Muscle layer of duodenum (tissue), 2 donors: ENCODE results near the gene SLC2A9.
"Not testable (repeated sequence)": the region's sequence is repeated elsewhere in the genome, so short reads cannot be mapped to it uniquely, and the experiment has no call there.

Source experiments
- H3K27ac ChIP-seq: one replicate; pipeline ENCODE4 v1.7.0; 2013; ENCODE audit warnings: mild to moderate bottlenecking, low read length
- H3K27me3 ChIP-seq: one replicate; pipeline ENCODE4 v1.7.0; 2013; ENCODE audit warnings: low read depth, mild to moderate bottlenecking, control low read depth, low read length
- H3K36me3 ChIP-seq, 2 donors: one replicate each; pipeline ENCODE4 v1.7.0; 2013; ENCODE audit warnings: low read length in 2 of 2, control low read depth in 1 of 2, mild to moderate bottlenecking in 1 of 2; ENCODE audit not compliant: insufficient read depth in 2 of 2, control insufficient read depth in 1 of 2
- H3K4me1 ChIP-seq, 2 donors: one replicate each; pipeline ENCODE4 v1.7.0; 2013; ENCODE audit warnings: low read length in 2 of 2, mild to moderate bottlenecking in 2 of 2, control low read depth in 1 of 2, moderate library complexity in 1 of 2; ENCODE audit not compliant: insufficient read depth in 2 of 2, control insufficient read depth in 1 of 2
- H3K4me3 ChIP-seq, 2 donors: one replicate each; pipeline ENCODE4 v1.7.0; 2013; ENCODE audit warnings: low read length in 2 of 2, low read depth in 1 of 2, mild to moderate bottlenecking in 1 of 2
- H3K9me3 ChIP-seq, 2 donors: one replicate each; pipeline ENCODE4 v1.7.0; 2013; ENCODE audit warnings: low read length in 2 of 2, control low read depth in 1 of 2, mild to moderate bottlenecking in 1 of 2; ENCODE audit not compliant: control insufficient read depth in 1 of 2
- donor health status: healthy.

Gene SLC2A9

GRCh38 chr4:9989918-9990635 is 31.2 kb downstream of the SLC2A9 start:
- Histone ChIP-seq H3K36me3 (peaks cover 0 to 6% of the 10 kb centered on the region in 2 donors), H3K27me3 (no peaks in the 10 kb centered on the region), H3K9me3 (no peaks in the 10 kb centered on the region), H3K4me3 (no peak overlapping the region), H3K4me1 (peaks cover 0 to 4% of the 10 kb centered on the region in 2 donors), H3K27ac (no peak overlapping the region)

GRCh38 chr4:9988933-9989332 is 32.4 kb downstream of the SLC2A9 start:
- no peaks in the 10 kb centered on the region for H3K27me3 ChIP-seq
- H3K4me1 ChIP-seq: peaks cover 0 to 4% of the 10 kb centered on the region in 2 donors
- H3K27ac ChIP-seq: no peak overlapping the region
- no peak overlapping the region for H3K4me3 ChIP-seq
- peaks cover 0 to 6% of the 10 kb centered on the region in 2 donors for H3K36me3 ChIP-seq
- no peaks in the 10 kb centered on the region for H3K9me3 ChIP-seq

GRCh38 chr4:9988363-9988749 is 32.9 kb downstream of the SLC2A9 start:
- H3K9me3 ChIP-seq: no peaks in the 10 kb centered on the region

GRCh38 chr4:9987749-9988362 is 33.4 kb downstream of the SLC2A9 start:
- Histone ChIP-seq H3K4me1 (peaks cover 0 to 4% of the 10 kb centered on the region in 2 donors), H3K9me3 (no peaks in the 10 kb centered on the region), H3K27me3 (no peaks in the 10 kb centered on the region), H3K27ac (no peak overlapping the region), H3K36me3 (peaks cover 0 to 1% of the 10 kb centered on the region in 2 donors), H3K4me3 (no peak overlapping the region)

More at GRCh38 chr4:9988363-9988749, 32.9 kb downstream of the SLC2A9 start:
- Histone ChIP-seq H3K4me3 (no peak overlapping the region), H3K4me1 (peaks cover 0 to 4% of the 10 kb centered on the region in 2 donors), H3K36me3 (peaks cover 0 to 6% of the 10 kb centered on the region in 2 donors), H3K27ac (no peak overlapping the region), H3K27me3 (no peaks in the 10 kb centered on the region)

- peaks cover 0 to 3% of the 10 kb centered on the region in 2 donors for H3K36me3 ChIP-seq
- no peak overlapping the region for H3K27ac ChIP-seq
- no peaks in the 10 kb centered on the region for H3K27me3 ChIP-seq
- H3K9me3 ChIP-seq: no peaks in the 10 kb centered on the region
- H3K4me1 ChIP-seq: peaks cover 0 to 4% of the 10 kb centered on the region in 2 donors
- no peak overlapping the region for H3K4me3 ChIP-seq
These were observed 36.7 kb downstream of the SLC2A9 start for GRCh38 chr4:9984621-9985020.

- H3K4me3 ChIP-seq: no peak overlapping the region
- no peaks in the 10 kb centered on the region for H3K4me1 ChIP-seq
- H3K27me3 ChIP-seq: no peaks in the 10 kb centered on the region
- H3K36me3 ChIP-seq: peaks cover 0 to 3% of the 10 kb centered on the region in 2 donors
- H3K27ac ChIP-seq: no peak overlapping the region
- no peaks in the 10 kb centered on the region for H3K9me3 ChIP-seq
These were observed 38.1 kb downstream of the SLC2A9 start for GRCh38 chr4:9983211-9983610.

GRCh38 chr4:9981899-9982298 is 39.4 kb downstream of the SLC2A9 start:
- H3K36me3 ChIP-seq, H3K4me1 ChIP-seq, H3K27ac ChIP-seq: not testable (repeated sequence)

GRCh38 chr4:9980898-9981297 is 40.4 kb downstream of the SLC2A9 start:
- Histone ChIP-seq H3K27me3 (no peaks in the 10 kb centered on the region), H3K36me3 (peaks cover under 1 to 3% of the 10 kb centered on the region in 2 donors), H3K4me3 (no peak overlapping the region), H3K9me3 (no peaks in the 10 kb centered on the region), H3K27ac (no peak overlapping the region), H3K4me1 (no peaks in the 10 kb centered on the region)

More at GRCh38 chr4:9981899-9982298, 39.4 kb downstream of the SLC2A9 start:
- not testable (repeated sequence) for H3K4me3 ChIP-seq, H3K27me3 ChIP-seq, H3K9me3 ChIP-seq

GRCh38 chr4:9979101-9979701 is 42.1 kb downstream of the SLC2A9 start:
- Histone ChIP-seq H3K27ac (no peak overlapping the region), H3K27me3 (no peaks in the 10 kb centered on the region), H3K9me3 (no peaks in the 10 kb centered on the region), H3K4me1 (no peaks in the 10 kb centered on the region), H3K4me3 (no peak overlapping the region), H3K36me3 (peaks cover 3 to 5% of the 10 kb centered on the region in 2 donors)

GRCh38 chr4:9977518-9978031 is 43.7 kb downstream of the SLC2A9 start:
- Histone ChIP-seq H3K27me3 (no peaks in the 10 kb centered on the region), H3K4me1 (no peaks in the 10 kb centered on the region), H3K4me3 (no peak overlapping the region), H3K27ac (no peak overlapping the region), H3K9me3 (peaks cover 0 to 2% of the 10 kb centered on the region in 2 donors), H3K36me3 (peaks cover 3 to 5% of the 10 kb centered on the region in 2 donors)

GRCh38 chr4:9976781-9977180 is 44.5 kb downstream of the SLC2A9 start:
- no peak overlapping the region for H3K27ac ChIP-seq
- no peaks in the 10 kb centered on the region for H3K4me1 ChIP-seq
- peaks cover 0 to 2% of the 10 kb centered on the region in 2 donors for H3K9me3 ChIP-seq
- no peak overlapping the region for H3K4me3 ChIP-seq
- peaks cover 0 to 5% of the 10 kb centered on the region in 2 donors for H3K36me3 ChIP-seq
- H3K27me3 ChIP-seq: no peaks in the 10 kb centered on the region
